Measurements from ENCODE around the gene CDK8.

The CDK8 gene

DNA sequence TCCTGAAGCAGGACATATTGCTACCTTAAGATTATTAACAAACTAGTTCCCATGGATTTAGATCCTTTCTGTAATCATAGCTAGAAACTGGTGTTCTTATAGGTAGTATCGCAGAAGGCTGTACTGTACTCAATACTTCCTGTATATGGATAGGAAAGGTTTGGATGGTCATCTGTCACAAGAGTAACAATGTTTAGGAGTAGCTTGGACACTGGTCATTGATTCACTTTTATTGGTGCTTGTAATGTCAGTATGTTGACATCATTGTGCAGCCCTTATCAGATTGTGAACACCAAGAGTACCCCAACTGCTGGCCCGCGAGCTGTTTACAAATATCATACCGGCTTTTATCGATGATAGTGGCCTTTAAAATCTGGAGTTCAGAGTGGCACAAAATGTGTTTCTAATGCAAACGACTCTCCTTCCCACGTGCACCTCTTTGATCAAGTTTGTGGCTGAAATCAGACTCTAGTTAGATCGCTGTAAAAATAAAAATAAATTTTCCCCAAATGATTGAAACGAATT, 605 bp upstream of the CDK8 start:
- TF ChIP-seq, protein P1, sequence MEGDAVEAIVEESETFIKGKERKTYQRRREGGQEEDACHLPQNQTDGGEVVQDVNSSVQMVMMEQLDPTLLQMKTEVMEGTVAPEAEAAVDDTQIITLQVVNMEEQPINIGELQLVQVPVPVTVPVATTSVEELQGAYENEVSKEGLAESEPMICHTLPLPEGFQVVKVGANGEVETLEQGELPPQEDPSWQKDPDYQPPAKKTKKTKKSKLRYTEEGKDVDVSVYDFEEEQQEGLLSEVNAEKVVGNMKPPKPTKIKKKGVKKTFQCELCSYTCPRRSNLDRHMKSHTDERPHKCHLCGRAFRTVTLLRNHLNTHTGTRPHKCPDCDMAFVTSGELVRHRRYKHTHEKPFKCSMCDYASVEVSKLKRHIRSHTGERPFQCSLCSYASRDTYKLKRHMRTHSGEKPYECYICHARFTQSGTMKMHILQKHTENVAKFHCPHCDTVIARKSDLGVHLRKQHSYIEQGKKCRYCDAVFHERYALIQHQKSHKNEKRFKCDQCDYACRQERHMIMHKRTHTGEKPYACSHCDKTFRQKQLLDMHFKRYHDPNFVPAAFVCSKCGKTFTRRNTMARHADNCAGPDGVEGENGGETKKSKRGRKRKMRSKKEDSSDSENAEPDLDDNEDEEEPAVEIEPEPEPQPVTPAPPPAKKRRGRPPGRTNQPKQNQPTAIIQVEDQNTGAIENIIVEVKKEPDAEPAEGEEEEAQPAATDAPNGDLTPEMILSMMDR (IDR thresholded peaks at IDR 0.05; ENCODE audit: borderline replicate concordance, insufficient read depth, low read depth, low read length), result no peak
- H3K4me3 ChIP-seq (ENCODE audit: low read depth, low read length), result peak overlapping the region; percentile 91

DNA sequence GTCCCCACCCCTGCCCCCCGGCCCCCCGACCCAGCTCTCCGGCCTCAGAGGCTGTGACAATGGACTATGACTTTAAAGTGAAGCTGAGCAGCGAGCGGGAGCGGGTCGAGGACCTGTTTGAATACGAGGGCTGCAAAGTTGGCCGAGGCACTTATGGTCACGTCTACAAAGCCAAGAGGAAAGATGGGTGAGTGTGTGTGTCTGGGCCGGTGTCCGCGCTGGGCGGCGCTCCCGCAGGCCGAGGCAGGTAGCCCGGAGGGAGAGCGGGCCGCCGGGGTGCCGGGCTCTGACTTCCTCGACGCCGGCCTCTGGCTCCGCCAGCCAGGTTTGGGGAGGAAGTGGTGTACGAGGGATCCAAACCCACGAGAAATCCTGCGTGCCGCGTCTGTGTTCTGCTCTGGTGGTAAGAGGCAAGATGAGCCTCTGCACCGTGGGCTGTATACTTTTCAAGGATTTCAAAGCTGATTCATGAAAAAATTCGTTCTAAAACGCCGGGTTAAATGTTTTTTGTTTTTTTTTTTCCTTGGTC, 718 bp downstream of the CDK8 start:
- TF ChIP-seq, protein P1 (IDR thresholded peaks at IDR 0.05; ENCODE audit: borderline replicate concordance, insufficient read depth, low read depth, low read length), result no peak
- H3K4me3 ChIP-seq (ENCODE audit: low read depth, low read length), result peak overlapping the region; percentile 91

DNA sequence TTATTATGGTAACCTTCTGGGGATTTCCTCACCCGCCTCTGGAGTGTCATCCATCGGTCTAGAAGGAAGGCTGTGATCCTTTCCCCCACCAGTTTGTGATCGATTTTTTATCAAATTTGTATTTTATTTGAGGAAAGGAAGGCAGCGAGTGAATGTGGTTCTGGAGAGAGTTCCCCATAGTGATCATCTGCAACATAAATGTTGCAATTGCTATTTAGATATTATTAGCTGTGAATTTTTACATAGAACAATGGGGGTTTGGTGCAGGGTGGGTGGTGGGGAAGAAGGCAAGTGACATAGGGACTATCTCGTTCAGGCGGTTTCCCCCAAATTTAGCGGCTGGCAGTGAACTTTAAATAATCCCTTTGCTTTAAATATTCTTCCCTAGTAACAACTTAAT, 1.2 kb downstream of the CDK8 start:
- TF ChIP-seq, protein P1 (IDR thresholded peaks at IDR 0.05; ENCODE audit: borderline replicate concordance, insufficient read depth, low read depth, low read length), result no peak
- peak overlapping the region; percentile 91 for H3K4me3 ChIP-seq (ENCODE audit: low read depth, low read length)

DNA sequence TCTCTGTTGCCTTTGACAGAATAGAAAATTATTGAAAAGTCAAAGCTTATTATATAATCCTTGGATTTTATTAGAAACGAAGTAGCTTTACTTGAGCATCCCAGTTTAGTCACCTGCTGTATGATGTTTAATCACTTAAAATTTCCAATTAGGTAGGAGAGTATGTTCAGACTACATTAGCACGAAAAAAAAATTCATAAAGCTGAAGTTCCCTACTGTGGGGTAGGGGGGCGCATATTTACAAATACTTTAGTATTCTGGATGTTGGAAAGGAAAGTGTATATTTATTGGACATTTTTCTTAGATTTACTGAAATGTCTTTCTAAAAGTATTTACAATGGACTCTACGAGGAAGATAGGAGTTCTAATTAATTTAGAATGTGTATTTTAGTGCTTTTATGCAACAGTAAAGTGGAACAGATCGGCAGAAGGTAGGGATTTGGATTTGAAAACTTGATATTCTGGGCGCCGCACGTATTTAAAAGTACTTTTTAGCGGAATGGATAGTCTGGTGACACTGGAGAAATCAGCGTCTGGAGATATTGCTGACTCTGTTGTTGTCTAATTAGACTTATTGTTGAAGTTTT, 1.9 kb downstream of the CDK8 start:
- H3K4me3 ChIP-seq (ENCODE audit: low read depth, low read length), result peak overlapping the region; percentile 91
- TF ChIP-seq, protein P1 (IDR thresholded peaks at IDR 0.05; ENCODE audit: borderline replicate concordance, insufficient read depth, low read depth, low read length), result peak; percentile 17; the same call in 1 of the 2 replicates

DNA sequence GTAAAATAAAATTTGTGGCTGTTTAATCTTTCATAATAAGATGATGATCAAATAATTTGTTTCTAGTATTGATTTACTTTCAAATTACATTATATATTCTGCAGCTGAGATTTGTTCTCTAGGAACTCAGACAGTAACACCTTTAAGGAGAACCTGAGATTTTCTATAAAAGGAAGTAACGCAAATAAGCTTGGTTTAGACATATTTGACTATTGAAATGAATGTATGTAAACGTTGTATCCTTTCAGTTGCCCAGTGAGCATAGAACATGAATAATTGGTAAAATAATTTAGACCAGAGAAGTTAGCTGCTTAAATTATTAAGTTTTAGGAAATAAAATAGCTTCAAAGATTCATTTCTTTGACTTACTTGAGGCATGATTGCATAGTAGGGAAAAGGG, 3.1 kb downstream of the CDK8 start:
- H3K4me3 ChIP-seq (ENCODE audit: low read depth, low read length), result no peak overlapping the region

DNA sequence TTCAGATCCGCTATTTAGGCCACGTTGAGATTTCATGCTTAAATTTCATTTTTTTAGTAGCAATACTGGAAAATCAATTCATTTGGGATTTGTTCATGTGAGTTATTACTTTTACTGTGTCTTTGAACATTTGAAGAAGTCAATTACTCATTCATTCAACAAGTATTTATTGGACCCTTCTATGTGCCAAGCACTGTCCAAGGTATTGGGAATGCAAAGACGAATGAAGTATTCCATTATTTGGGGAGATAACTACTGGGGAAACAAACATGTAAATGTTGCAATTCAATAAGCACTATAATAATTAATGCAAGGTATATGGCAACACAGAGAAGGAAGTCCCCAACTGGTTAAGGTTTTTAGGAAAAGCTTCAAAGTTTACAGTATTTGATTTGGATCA, 5.7 kb downstream of the CDK8 start:
- no peak overlapping the region for H3K4me3 ChIP-seq (ENCODE audit: low read depth, low read length)
- TF ChIP-seq, protein P1 (IDR thresholded peaks at IDR 0.05; ENCODE audit: borderline replicate concordance, insufficient read depth, low read depth, low read length), result no peak

More for the DNA sequence above, 3.1 kb downstream of the CDK8 start:
- TF ChIP-seq, protein P1 (IDR thresholded peaks at IDR 0.05; ENCODE audit: borderline replicate concordance, insufficient read depth, low read depth, low read length), result no peak

DNA sequence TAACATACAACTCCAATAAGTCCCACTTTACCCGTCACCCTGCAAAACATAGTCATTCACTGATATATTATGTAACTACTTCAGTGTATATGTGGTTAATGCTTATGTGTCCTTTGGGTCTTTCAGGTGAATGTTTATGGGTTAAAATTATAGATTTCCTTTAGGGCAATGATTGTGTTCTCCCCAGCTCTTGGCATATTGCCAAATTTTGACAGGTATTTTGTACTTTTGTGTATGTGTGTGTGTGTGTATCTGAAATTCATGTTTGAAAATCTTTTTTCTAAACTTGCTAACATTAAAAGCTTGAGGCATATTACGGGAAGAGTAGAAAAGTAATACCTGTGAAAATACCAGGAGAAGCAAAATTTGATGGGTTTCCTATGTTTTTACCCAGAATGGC, 8.2 kb downstream of the CDK8 start:
- TF ChIP-seq, protein P1 (IDR thresholded peaks at IDR 0.05; ENCODE audit: borderline replicate concordance, insufficient read depth, low read depth, low read length), result no peak
- H3K4me3 ChIP-seq (ENCODE audit: low read depth, low read length), result no peak overlapping the region

All from GM12875 (cell line).